ENCODE data around the gene PIERCE2.
"Not testable (repeated sequence)": the region's sequence is repeated elsewhere in the genome, so short reads cannot be mapped to it uniquely, and the experiment has no call there.

The PIERCE2 gene, protein sequence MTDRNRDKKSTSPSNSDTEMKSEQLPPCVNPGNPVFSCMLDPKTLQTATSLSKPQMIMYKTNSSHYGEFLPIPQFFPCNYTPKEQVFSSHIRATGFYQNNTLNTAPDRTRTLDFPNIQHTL

DNA sequence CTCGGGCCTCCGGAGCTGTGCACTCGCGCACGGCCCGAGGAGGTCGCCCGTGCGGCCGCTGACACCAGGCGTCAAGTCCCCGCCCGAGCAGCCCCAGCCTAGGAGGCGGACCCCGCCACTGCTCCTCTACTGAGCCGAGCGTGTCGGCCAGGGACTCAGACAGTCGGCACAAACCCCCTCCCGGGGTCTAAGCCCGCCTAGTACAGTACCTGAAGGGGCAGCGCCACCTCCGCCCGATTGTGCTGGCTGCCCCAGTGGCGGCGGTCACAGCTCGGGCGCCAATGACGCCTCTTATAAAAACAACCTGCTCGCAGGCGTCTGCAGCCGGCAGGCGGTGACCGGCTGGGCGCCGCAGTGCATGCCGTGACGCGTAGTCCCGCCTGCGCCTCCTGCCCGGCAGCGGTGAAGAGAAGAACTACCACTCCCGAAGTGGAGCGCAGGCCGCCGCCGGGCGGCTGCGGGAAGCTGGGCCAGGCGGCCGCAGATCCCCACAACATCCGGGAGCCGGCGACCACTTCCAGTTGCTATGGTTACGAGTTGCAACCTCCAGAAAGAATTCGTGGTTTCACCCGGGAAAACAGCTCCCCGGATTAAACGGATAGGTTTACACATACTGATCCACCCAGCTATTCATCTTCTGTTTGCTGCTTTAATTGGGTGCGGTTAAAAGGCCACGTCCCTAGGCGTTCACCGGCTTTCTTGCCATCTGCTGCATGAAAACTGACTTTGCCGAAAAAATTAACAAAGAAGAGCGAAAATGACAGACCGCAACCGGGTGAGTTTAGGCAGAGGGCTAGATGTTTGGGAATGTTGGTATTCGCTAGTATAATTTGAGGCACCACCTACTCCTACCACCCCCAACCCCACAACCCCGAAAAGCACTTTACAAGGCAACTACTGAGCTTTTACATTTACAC, at the start of gene PIERCE2, which contains the start of gene CCPG1:
Gene PIERCE2 (plus strand): TSS at position 484 of the 917 bp plus-strand sequence. CDS start 274 bp downstream, at position 758.
Gene CCPG1 (minus strand): TSS at position 348 of the 917 bp plus-strand sequence. CDS start 18,935 bp downstream, outside the sequence.
- DNase-seq = peak; percentile 91

DNA sequence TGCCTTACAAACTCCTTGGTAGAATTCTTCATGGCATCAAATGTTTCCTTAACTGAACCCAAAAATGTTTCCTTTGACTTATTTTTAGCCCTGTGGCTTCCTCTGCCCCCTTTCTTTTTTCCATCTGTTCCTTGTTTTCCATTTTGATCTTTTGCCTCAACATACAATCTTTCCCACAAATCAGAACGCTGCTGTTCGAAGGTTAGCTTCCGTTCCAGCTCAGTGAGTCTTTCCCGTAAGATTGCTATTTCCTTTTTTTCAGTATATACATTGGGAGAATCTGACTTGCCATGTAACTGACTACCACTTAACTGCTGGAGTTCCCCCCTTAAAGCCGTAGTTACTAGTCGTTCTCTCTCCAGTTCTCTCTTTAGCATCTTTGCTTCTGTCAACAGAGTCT, 48.0 kb upstream of the PIERCE2 start:
- no peak for DNase-seq

DNA sequence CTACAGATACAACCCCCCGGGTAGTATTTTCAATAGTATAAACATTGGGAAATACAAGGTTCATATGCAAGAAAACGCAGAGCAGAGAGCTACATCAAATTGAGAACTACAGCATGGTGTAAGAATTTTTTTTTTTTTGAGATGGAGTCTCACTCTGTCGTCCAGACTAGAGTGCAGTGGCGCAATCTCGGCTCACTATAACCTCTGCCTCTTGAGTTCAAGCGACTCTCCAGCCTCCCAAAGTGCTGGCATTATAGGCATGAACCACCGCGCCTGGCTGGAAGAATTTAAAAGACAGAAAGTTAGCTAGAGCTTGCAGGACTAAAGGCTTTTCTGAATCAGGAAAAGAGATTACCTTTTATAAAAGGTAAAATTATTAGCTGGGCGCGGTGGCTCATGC, 47.2 kb upstream of the PIERCE2 start:
- no peak for DNase-seq

DNA sequence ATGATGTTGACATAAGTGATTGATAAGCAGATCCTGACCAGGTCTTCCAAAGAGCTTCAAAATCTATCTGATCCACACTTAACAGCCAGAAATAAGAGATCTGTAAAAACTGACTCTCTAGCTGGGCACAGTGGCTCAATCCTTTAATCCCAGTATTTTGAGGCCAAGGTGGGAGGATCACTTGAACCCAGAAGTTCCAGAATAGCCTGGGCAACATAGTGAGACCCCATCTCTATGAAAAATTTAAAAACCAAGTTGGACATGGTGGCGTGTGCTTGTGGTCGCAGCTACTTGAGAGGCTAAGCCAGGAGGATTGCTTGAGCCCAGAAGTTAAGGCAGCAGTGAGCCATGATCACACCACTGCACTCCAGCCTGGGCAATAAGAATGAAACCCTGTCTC, 45.7 kb upstream of the PIERCE2 start:
- no peak for DNase-seq

DNA sequence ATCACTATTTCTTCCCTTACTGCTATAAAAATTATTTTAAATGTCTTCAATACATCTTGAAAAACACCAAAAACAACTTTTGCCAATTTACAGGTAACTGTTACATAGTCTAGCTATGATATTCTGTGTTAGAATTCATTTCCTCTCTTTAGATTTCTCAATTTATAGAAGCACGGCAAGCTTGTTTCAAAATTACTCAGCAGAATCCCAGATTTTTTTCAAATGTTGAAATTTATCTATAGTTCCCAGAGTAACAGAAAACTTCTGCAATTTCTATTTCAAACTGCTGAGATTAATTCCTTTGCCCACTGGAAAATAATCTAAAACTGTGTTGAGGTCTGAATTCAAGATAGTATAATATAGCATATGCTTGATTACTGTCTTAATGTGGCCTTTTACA, 41.3 kb upstream of the PIERCE2 start:
- DNase-seq = no peak

DNA sequence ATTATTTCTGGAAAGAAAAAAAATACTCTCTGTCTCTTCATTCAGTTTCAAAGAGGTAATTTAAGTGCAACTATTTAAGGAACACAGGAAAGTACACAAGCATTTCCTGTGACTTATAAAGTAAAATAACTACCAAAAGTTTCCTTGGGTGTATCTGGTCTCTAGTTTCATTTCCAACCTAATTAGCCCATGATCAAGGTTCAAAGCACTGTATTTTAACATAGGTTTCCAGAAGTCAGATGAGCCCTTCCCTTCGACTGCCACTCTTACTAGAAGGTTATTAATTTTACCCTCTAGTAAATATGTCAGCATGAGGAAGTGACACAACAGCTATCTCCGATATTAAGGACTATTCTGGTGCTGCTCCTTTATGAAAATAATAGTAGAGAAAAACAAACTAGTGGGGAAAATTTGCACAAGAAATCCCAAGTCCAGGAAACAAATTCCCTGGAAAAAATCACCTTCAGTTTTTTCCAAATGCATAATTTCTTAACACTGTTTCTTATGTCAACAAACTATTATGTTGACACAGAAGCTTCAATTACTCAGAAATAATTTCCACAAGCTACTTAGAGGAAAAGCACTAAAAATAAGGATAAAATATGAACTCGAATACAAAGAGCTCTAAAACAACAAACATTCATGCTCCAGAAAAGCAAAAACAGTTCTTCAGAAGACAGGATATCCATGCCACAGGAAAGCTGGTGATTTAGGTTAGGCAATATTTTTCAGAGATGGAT, 35.4 kb upstream of the PIERCE2 start:
- DNase-seq = no peak

DNA sequence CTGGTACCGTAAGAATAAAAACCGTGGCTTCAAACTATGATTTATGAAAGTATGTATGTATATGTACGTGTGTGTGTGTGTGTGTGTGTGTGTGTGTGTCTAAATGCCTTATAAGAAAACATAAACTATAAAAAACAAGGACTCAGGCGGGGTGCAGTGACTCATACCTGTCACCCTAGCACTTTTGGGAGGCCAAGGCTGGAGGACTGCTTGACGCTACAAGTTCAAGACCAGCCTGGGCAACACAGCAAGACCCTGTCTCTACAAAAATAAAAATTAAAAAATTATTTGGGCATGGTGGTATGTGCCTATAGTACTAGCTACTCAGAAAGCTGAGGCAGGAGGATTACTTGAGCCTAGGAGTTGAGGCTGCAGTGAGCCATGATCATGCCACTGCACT, 29.2 kb upstream of the PIERCE2 start:
- DNase-seq = no peak

DNA sequence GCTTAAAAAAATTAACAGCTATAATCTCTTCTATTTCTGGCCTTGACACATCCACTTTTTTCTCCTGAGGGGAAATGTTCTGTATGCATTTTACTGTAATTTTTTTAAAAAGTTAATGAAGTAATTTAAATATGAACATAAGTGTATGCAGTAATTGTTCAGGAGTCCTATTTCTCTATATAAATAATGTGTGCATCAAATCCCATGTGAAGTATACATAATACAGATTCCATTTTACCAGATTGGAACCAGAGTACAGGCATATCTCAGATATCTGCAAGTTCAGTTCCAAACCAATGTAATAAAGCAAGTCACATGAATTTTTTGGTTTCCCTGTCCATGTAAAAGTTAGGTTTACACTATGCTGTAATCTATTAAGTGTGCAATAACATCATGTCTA, 26.7 kb upstream of the PIERCE2 start:
- DNase-seq = no peak

DNA sequence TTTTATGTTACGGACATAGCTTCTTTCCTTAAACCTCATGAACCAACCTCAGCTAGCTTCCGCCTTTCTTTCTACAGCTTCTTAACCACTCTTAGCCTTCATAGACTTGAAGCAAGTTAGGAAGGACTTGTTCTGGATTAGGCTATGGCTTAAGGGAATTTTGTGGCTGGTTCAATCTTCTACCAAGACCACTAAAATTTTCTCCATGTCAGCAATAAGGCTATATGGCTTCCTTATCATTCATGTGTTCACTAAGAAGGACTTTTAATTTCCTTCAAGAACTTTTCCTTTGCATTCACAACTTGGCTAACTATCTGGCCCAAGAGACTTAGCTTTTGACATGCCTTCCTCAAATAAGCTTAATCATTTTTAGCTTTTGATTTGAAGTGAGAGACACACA, 24.6 kb upstream of the PIERCE2 start:
- no peak for DNase-seq

DNA sequence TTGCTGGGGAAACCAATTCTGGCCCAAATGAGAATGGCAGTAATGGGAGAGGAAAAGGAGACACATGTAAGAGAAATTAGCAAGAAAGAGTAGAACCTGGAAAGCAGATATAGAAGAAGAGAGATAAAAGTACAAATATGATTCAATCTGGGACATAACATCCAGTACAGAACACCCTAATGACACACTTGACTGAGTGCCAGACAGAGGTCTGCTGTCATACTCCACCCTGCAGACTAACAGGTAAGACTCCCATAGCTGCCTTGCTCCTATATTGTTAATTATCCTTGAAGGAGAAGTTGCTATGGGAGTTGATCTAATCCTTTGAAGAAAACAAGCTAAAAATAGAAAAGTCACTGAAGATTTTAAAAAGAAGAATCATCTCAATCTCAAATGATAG, 21.3 kb upstream of the PIERCE2 start:
- no peak for DNase-seq

DNA sequence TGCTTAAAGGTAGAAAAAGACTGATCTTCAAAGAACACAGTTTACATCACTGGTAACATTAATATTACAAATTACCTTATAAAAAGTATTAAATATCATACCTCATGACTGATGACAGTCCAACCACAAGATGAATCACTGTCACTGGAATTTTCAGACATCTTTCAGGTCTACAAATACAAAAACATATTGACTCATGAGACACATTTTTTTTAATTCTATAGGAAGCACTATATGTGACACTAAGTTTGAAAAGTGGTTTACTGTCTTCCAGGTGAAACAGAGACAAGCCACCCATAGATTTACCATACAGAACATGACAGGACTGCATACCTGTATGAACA, 19.1 kb upstream of the PIERCE2 start:
- DNase-seq = no peak

DNA sequence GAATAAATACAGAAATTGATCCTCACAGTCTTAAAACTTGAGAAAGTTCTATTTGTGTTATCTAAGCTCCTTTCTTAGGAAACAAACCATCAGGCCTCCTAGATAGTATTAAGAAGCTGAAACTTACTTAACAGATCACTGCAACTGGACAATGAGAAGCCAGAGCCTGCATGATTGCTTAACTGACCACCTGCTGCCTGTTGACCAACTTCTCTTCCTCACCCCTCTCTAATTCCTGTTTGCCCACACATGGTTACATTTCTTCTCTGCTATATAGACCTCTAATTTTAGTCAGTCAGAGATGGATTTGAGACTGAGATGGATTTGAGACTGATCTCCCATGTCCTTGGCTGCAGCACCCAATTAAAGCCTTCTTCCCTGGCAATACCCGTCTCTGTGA, 13.6 kb upstream of the PIERCE2 start:
- DNase-seq = no peak

DNA sequence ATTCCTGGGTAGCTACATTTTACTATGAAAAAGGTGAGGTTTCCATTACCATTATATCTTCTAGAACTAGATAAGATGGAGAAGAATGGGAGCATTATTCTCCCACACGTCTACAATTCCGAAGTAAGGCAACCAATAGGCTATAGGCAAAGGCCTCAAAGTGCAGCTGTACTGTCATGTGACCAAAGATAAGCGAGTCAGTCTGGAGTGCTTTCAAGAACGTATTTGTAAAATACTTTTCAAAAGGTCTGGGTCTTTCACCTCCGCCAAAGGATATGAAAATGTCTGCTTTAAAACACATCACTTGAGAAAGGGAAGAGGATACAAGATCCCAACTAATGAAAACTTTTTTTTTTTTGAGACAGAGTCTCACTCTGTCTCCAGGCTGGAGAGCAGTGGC, 10.1 kb upstream of the PIERCE2 start:
- no peak for DNase-seq

DNA sequence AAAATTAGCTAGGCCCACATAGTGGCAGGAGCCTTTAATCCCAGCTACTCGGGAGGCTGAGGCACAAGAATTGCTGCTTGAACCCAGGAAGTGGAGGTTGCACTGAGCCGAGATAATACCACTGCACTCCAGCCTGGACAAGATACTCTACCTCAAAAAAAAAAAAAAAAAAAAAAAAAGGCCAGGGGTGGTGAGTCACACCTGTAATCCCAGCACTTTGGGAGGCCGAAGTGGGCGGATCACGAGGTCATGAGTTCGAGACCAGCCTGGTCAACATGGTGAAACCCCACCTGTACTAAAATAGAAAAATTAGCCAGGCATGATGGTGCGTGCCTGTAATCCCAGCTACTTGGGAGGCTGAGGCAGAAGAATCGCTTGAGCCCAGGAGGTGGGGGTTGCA, 8.2 kb upstream of the PIERCE2 start:
- not testable (repeated sequence) for DNase-seq

DNA sequence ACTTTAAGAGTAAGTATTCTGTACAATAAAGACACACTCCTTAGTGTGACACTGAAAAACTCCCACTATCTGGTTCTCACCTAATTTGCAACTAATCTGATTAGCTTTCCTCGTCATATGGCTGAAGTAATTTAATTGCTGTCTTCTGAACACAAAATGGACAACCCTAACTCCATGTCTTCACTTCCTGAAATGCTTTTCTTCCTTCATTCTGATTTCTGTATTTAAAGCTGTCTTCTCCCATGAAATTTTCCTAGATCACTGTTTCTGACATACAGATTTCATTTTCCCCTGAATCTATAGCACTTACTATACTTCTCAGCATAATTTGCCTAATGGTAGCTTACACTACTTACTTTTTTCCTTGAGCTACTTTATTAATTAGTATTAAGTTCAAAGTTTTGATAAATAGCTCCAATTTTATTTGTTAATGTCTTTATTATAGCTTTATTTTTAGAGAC, 6.5 kb upstream of the PIERCE2 start:
- no peak for DNase-seq

DNA sequence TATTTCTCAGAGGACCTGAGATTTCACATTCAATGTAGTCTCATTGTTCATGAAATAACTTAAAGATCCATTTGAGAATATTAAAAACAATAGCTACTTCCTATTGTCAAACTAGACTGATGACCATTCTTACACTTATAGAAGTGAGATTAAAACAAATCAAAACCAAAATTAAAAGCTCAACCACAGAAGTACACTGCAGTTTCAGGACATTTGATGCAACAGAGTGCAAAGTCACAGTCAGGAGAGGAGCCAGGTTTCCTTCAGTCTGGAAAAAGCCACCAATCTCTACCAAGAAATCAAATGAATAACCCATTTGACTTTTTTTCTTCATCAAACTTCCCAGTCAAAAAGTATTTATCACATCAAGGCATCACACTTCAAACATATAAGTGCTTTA, 5.6 kb upstream of the PIERCE2 start:
- DNase-seq = no peak

DNA sequence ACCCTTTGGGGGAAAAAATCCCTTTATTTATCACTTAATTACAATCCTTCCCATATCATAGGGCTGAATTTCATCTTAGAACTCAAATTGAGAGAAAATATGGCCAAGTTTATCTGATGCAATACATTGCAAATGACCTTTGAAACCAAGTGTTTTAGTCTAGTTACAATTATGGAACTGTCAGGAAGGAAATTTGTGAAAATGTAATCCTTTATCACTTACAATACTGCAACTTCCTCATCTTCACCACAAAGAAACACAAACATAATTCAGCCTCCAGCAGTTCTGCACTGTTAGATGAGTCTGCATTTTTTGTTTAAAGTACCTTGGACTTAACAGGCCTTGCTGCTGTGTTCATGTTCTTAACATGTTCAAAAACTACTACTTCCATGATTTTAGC, 4.8 kb upstream of the PIERCE2 start:
- no peak for DNase-seq

DNA sequence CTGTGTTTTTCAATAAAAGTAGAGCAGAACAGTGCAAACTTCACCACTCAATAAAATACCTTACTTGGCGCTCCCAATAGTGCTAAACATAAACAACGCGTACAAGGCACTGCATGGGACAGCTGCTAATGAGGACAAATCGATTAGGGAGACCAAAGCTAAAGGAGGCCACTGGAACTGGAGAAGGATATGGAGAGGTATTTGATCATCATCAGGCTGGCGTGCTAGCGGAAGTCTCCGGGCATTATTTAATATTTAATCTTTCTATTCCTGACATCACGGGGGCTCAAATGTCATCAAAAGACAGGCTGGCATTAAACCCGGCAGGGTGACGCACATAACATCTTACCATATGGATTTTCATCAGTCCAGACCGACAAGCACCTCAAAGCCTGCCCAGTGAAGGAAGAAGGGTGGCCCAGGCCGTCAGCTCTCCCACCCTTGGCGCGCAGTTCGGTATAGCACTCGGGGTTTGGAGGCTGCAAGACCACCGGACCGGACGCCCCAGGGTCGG, 740 bp upstream of the PIERCE2 start:
- DNase-seq = no peak

DNA sequence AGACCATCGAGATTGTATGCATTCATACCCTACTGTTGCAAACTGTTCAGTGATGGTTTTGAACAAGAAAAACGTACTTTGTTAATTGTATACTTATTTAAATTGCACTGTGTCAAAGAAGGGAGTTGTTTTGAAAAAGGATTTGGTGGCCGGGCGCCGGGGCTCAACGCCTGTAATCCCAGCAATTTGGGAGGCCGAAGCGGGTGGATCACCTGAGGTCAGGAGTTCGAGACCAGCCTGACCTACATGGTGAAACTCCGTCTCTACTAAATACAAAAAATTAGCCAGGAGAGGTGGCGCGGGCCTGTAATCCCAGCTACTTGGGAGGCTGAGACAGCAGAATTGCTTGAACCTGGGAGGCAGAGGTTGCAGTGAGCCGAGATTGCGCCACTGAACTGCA, 681 bp downstream of the PIERCE2 start:
- not testable (repeated sequence) for DNase-seq

DNA sequence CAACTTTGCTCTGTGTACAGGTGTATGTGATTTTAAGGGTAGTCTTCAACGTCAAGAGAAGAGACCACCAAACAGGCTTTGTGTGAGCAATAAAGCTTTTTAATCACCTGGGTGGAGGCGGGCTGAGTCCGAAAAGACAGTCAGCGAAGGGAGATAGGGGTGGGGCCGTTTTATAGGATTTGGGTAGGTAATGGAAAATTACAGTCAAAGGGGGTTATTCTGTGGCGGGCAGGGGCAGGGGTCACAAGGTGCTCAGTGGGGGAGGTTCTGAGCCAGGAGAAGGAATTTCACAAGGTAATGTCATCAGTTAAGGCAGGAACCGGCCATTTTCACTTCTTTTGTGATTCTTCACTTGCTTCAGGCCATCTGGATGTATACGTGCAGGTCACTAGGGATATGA, 9.4 kb downstream of the PIERCE2 start:
- not testable (repeated sequence) for DNase-seq

DNA sequence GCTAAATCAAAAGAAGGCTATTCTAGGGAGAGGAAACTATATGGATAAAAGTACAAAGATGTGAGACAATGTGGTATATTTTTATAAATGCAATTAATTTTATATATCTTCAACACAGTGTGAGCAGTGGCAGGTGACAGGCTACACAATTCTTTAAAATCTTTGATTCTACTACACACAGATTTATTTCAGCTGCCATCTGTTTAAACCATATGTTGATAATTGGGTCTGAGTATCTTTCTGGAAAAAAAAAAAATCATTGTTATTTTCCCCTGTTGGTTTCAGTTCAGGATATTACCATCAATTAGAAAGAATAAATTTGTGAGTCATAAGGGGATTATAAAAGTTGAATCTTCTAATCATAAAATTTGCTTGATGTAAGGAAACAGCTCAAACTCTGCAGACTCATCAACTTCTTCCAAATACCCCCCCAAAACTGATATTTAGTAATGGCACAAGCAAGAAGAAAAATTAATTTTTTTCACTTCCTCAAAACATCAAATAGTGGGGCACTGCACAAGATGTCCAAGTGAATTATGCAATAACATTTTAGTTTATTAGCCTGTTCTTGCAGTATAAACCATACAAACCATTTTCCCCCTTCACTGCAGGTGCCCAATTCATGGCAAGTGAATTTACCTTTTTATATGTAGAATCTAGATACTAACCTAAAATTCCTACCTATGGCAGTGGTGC, 12.0 kb downstream of the PIERCE2 start:
- no peak for DNase-seq

DNA sequence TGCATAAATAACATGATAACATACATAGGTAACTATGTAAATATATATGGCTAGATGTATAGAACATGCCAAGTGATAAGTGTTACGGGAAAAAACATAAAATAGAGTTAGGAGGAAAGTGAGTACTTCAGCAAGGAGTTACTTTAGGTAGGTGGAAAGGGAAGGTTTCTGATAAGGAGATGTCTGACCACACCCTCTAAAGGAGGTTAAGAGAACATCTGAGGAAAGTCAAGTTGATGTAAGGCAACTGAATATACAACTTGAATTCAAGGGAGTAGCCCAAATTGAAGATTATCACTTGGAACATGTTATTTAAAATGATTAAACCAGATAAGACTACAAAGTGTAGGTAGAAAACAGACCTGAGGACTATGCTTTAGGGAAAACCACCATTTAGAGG, 13.8 kb downstream of the PIERCE2 start:
- DNase-seq = no peak
